Coronary artery (tissue), 2 donors: Measurements from ENCODE around the gene CPSF4.
A peak's percentile ranks its signal among the peaks of the same experiment; 100 is the strongest.

ENCODE experiments used
- DNase-seq: peaks from one replicate; pipeline ENCODE4 v3.0.0-alpha.2; 2017; ENCODE audit warnings: low spot score
- H3K27ac ChIP-seq, 2 donors: fragments of 200-600 bp; sonication (generic); one replicate each; pipeline ENCODE4 v1.5.1; 2016 to 2019
- H3K4me3 ChIP-seq: fragments of 200-600 bp; sonication (generic); 2 replicates; pipeline ENCODE4 v1.5.1; 2016; ENCODE audit warnings: mild to moderate bottlenecking, moderate library complexity
- CTCF ChIP-seq: fragments of 200-600 bp; sonication (generic); IDR thresholded peaks from one replicate; pipeline ENCODE4 v1.5.1; 2019; ENCODE audit warnings: antibody characterized with exemption

The CPSF4 gene

GRCh38 chr7:99485094-99485493 lies 46.4 kb downstream of the CPSF4 start:
- no peak for TF ChIP-seq CTCF
- Histone ChIP-seq H3K27ac (no peak overlapping the region), H3K4me3 (no peak overlapping the region)
- DNase-seq: no peak

DNA sequence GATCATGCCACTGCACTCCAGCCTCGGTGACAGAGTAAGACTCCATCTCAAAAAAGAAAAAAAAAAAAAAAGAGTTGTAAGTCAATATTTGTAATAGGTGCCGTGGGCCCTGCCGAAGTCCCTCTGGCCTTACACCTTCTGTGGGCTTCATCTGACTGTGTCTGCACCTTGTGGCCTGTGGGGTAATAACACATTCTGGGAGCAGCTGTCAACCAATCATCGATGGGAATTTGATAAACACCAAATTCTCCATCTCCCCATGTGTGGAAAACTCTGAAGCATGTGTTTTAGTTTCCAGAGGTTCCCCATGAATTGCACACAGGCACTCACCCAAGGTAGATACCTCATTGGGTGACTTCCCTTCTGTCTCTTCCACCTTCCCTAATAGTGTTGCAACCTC lies 50.5 kb downstream of the CPSF4 start:
- no peak for TF ChIP-seq CTCF
- H3K4me3 ChIP-seq: no peak overlapping the region
- DNase-seq: no peak
- H3K27ac ChIP-seq: no peak overlapping the region

GRCh38 chr7:99490878-99491277 lies 52.1 kb downstream of the CPSF4 start:
- Histone ChIP-seq H3K4me3 (no peak overlapping the region), H3K27ac (no peak overlapping the region)
- no peak for TF ChIP-seq CTCF
- DNase-seq: no peak

DNA sequence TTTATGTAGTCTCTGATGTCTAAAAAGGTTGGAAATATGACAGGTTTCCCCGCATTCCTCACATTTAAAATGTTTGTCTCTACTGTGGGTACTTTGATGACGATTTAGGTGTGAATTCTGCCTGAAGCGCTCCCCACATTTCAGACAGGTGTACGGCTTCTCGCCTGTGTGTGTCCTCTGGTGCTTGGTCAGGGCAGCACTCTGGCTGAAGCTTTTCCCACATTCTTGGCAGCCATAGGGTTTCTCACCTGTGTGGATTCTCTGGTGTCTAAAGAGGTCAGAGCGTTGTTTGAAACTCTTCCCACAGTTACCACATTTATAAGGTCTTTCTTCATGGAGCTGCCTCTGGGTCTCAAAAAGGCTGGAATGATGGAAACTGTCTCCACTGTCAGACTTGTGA lies 55.1 kb downstream of the CPSF4 start:
- no peak for DNase-seq
- no peak for TF ChIP-seq CTCF
- no peak overlapping the region for H3K4me3 ChIP-seq

DNA sequence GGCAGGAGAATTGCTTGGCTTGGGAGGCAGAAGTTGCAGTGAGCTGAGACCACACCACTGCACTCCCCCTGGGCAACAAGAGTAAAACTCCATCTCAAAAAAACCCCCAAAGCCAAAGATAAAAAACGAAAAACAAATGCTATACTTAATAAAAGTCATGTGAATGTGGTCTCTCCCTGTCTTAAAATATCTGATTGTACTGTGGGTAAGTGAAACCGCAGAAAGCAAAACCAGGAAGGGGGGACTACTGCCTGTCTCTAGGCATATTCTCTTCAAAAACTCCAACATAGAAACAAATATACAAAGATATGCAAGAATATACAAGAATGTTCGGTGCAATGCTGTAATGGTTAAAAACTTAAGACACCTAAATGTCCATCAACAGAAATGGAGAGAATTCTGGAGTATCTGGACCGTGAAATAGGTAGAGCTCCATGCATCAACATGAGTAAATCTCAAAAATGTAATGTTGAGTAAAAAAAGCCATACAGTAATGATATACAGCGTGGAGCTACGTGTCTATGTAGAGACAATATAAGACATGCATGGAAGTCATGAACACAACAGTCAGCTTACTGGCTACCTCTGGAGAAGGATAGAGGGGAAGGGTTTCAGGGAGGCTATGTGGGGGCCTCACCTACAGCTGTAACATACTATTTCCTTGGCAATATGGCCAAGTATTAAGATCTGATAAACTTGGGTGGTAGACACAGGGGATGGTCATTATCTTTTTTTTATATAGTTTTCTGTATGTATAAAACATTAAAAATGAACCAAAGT lies 59.2 kb downstream of the CPSF4 start:
- no peak for DNase-seq
- Histone ChIP-seq H3K4me3 (peak overlapping the region; percentile 83), H3K27ac (no peak overlapping the region)
- TF ChIP-seq CTCF: no peak

More for the DNA sequence above, 55.1 kb downstream of the CPSF4 start:
- no peak overlapping the region for H3K27ac ChIP-seq

DNA sequence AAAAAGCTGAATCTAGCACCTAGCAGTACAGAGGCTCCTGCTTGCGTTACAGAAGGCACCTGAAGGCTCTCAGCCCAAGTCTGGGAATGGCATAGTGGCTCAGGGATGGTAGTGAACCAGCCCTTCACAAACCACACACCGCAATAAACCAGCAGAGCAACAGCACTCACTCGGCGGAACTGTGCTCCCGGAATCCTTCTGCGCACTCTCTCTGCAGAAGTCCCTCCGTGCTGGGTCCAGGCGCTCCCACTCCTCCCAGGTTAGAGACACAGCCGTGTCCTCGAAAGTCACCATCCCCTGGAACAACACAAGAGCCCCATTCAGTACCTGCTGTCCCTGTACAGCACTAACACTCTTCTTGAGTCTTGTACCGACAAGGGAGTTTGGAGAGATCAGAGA lies 59.8 kb downstream of the CPSF4 start:
- peak overlapping the region; percentile 83 for H3K4me3 ChIP-seq
- no peak overlapping the region for H3K27ac ChIP-seq
- no peak for DNase-seq
- no peak for TF ChIP-seq CTCF

- TF ChIP-seq CTCF: no peak
- H3K27ac ChIP-seq: peak overlapping the region; percentile 87 to 90
- H3K4me3 ChIP-seq: peak overlapping the region; percentile 83
- no peak for DNase-seq
These were observed 60.6 kb downstream of the CPSF4 start for GRCh38 chr7:99499371-99499720.
